Left forelimb (tissue), 1 donor: ENCODE results near the gene EPHA2.
"Not testable (repeated sequence)": the region's sequence is repeated elsewhere in the genome, so short reads cannot be mapped to it uniquely, and the experiment has no call there.

Experiments used
- DNase-seq: peaks from one replicate; pipeline ENCODE4 v3.0.0-alpha.2; 2018; ENCODE audit warnings: low spot score

EPHA2 gene

DNA sequence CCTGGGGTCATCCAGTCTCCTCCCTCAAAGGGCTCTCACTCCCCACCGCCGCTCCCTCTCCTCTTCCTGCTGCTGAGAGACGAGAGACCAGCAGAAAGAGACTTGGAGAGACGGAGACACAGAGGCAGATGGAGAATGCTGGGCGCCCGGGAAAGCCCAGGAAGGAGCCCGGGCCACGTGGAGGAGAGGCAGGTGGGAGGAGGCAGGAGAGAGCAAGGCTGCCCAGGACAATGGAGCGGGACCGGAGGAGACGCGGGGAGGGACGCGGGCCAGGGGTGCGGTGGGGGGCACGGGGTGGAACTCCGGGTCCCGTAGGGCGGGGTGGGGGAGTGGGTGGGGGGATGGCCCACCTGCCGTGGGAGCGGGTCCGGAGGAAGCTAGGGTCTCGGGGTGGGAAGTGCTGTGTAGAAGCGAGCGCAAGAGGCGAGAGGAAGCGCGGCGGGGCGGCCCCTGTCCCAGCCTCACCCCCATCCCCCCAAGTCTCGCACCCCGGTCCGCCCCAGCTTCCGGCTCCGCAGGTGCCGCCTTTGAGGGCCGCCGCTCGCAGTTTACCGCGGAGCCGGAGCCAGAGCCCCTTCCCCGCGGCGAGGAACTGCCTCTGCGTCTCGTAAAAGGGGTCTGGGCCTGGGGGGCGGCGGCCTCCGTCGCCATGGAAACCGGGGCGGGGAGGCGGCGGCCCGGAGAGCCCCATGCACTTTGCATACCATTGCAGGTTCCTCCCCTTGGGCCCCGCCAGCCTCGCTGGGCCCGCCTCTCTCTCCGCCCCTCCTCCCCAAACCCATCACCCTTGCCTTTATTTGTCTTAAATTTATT lies 11.7 kb upstream of the EPHA2 start:
- DNase-seq = no peak

GRCh38 chr1:16166117-16166516 lies 10.2 kb upstream of the EPHA2 start:
- DNase-seq = no peak

- DNase-seq = no peak
Measured at GRCh38 chr1:16165548-16165947, 9.7 kb upstream of the EPHA2 start.

- no peak for DNase-seq
Measured at GRCh38 chr1:16165073-16165364, 9.2 kb upstream of the EPHA2 start.

- DNase-seq = no peak
Measured at GRCh38 chr1:16164213-16165072, 8.6 kb upstream of the EPHA2 start.

DNA sequence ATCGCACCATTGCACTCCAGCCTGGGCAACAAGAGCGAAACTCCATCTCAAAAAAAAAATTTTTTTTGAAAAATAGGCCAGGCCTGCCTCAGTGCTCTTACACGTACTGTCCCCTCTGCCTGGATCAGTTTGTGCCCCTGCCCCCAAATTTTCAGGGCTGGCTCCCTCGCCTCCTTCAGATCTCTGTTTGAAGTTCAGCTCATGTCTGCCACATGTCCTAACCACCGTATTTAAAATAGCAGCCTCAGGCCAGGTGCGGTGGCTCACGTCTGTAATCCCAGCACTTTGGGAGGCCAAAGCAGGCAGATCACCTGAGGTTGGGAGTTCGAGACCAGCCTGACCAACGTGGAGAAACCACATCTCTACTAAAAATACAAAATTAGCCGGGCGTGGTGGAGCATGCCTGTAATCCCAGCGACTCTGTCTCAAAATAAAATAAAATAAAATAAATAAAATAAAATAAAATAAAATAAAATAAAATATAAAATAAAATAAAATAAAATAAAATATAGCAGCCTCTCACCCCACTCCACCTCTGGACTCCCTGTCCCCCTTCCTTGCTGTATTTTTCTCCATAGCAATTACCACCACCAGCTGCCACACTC lies 7.8 kb upstream of the EPHA2 start:
- DNase-seq = not testable (repeated sequence)

DNA sequence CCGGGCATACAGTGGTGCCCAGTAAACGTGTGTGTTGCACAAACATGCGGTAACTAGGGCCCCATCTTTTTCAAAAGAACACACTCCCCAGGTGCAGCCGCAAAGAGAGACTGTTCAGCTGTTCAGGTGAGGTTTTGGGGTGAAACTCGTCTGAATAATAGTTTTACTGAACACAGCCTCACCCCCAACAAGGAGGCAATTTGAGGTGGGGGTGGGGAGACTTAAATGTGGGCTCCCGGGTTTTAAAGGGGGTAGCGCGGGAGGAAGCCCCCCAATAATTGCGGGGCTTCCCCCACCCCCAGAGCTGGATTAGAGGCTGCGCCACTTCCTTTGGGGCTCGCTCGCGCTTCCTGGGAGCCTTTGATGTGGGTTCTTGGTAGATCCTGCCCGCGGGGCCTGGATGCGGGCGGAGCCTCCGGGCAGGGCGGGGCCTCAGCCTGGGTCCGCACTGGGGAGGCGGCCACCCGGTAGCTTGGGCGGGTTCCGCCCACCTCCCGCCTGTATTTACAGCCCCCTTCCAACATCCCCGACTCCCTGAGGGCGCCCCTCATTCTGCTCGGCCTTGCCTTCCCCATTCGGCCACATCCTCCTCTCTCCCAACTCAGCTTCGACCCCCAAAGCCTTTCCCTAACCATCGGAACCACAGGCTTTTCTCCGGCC lies 6.4 kb upstream of the EPHA2 start:
- DNase-seq = no peak

GRCh38 chr1:16161717-16162116 lies 5.8 kb upstream of the EPHA2 start:
- no peak for DNase-seq

GRCh38 chr1:16158993-16159831 lies 3.3 kb upstream of the EPHA2 start:
- no peak for DNase-seq

- no peak for DNase-seq
Measured at GRCh38 chr1:16158025-16158424, 2.2 kb upstream of the EPHA2 start.

DNA sequence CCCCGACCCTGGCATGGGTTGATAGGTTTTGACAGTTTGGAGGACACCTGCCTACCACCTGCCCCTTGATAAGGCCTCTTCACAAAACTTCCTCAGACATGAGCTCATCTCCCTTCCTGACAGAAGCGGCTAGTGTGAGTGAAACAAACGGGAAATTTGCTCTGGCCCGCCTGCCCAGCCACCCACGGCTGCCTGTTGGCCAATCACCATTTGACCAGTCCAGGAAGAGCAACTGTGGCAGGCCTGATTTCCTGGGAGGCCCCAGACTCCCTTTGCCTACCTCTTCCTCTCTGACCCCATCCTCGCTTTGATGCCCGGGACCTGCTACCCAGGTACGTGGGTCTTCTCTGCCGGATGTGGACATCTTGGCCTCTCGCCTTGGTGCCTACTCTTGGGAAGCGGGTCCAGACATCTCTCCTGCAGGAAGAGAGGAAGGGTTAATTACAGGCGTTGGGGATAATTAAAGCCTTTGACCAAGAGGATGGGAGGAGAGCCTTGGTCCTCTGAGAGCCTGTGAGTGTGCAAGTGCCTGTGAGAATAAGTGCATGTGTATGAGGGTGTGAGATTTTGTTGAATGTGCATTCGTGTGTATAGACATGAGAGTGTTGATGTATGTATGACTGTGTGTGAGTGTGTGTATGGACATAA lies 1.1 kb upstream of the EPHA2 start:
- no peak for DNase-seq

GRCh38 chr1:16153999-16154673 lies 1.7 kb downstream of the EPHA2 start:
- no peak for DNase-seq

- no peak for DNase-seq
Measured at GRCh38 chr1:16153096-16153998, 2.5 kb downstream of the EPHA2 start.

DNA sequence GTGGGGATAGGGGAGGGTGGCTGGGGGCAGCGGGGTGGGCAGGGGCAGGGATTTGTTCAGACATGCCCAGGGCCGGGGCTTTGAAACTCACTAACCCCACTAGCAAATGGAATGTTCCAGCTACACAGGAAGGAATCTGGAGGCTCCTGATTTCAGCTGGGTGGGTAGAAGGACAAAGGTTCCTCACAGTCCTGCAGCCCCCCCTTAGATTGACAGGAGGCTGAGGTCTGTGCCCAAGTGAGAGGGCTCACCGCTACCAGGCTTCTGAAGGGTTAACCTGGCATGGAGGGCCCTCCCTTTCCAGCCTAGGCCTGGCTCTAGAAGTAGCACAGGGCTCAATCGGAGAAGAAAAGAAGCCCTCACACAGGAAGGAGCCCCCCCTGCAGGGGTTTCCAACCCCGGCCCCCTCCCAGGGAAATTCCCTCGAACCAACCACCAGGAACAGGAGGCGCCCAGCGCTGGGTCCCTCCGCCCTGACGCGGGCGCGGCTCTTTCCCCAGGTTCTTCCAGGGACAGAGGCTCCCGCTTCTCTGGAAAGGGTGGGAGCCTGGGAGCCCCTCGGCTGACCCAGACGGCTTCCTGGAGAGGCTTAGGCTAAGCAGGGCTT lies 3.3 kb downstream of the EPHA2 start:
- DNase-seq = no peak

GRCh38 chr1:16151995-16152384 lies 3.9 kb downstream of the EPHA2 start:
- no peak for DNase-seq

DNA sequence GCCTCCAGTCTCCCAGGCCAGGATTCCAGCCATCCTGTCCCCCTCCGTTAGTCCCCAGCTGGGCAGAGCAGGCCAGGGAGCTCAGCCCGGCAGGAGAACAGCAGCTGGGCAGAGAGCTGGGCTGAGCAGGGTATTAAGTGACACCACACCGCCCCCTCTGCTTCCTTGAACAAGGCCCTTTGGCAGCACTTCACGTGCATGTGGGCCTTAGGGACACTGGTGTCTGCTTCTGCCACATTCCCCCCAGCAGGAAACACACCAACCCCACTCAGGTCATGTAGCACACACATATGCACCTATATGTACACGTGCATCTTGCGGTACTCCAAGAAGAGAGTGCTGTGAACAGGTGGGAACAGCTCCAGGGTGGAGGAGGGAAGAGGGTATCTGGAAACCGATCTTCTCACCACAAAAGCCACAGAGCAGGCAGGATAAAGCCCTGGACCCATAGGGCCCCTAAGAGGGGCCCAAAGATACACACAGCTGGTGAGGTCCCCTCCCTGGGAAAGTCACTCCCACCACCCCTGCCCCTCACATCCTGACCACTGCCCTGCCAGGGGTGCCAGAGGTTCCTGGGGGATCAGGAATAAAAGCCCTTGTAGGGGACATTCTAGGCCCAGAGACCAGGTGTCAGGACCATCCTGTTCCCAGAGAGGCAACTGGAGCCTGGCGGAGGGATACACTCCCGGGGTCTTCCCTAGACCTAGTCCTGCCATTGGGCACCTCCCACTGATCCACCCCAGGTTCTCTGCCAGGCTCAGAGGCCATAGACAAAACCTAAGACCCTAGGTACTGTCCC lies 4.5 kb downstream of the EPHA2 start:
- no peak for DNase-seq

DNA sequence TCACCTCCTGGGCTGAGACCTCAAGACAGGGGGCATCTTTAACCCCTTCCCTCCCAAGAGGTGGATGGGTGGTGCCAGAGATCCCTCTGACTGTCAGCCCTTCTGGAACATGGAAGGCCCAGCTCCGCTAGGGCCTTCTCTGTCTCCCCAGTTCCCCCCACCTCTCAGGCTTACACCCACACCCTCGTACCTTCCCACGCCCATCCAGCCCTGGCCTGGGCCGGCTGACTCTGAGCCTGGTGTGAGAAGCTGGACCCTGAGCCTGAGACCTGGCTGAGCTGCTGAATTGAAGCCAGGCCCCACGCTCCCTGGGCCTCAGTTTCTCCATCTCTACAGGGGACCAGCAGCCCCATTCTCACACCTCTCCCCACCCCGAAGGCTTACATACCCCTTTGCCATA lies 5.4 kb downstream of the EPHA2 start:
- no peak for DNase-seq
